Psoas muscle (tissue), 8 donors: Measurements from ENCODE around the gene ZNF580. TPM values are rescaled to one million over a fixed set of nuclear protein-coding genes. Genes with fewer than 3 reads are reported as not detected.

Source experiments
- ATAC-seq, 4 donors: fragments of 200-7000 bp; cut with Tn5 transposase; one replicate each; pipeline ENCODE4 v1.9.1; 2020; ENCODE audit warnings: moderate library complexity in 3 of 4, mild to moderate bottlenecking in 2 of 4
- DNase-seq, 2 donors: peaks; one replicate each; pipeline ENCODE4 v3.0.0-alpha.2; 2020
- H3K27ac ChIP-seq: fragments of 200-600 bp; one replicate; pipeline ENCODE4 v1.8.0; 2022
- H3K27me3 ChIP-seq, 3 donors: fragments of 200-600 bp in 1 of 3; one replicate each; pipeline versions ENCODE4 v1.6.1 to v1.8.0; 2013 to 2022; ENCODE audit warnings: low read length in 2 of 3, mild to moderate bottlenecking in 2 of 3, moderate library complexity in 1 of 3; ENCODE audit not compliant: insufficient read depth in 3 of 3
- H3K36me3 ChIP-seq, 2 donors: fragments of 200-600 bp in 1 of 2; one replicate each; pipeline versions ENCODE4 v1.6.1 to v1.8.0; 2013 to 2022; ENCODE audit warnings: low read depth in 1 of 2, mild to moderate bottlenecking in 1 of 2, moderate library complexity in 1 of 2; ENCODE audit not compliant: insufficient read depth in 1 of 2
- H3K4me1 ChIP-seq: fragments of 200-600 bp; one replicate; pipeline ENCODE4 v1.8.0; 2022
- H3K4me3 ChIP-seq: fragments of 200-600 bp; one replicate; pipeline ENCODE4 v1.8.0; 2022; ENCODE audit warnings: mild to moderate bottlenecking
- H3K9me3 ChIP-seq: fragments of 200-600 bp; one replicate; pipeline ENCODE4 v1.8.0; 2022
- CTCF ChIP-seq: fragments of 200-600 bp; IDR thresholded peaks from one replicate; pipeline ENCODE4 v1.8.0; 2022; ENCODE audit warnings: antibody characterized with exemption
- WGBS, 3 donors: extraction: QIAGEN DNeasy Blood & Tissue Kit; methylation state at CpG; one replicate each; pipeline versions ENCODE4 v1.1.6 to v1.1.7; 2013; 5-methylcytosine and 5-hydroxymethylcytosine counted together
- intact Hi-C, 2 donors: fragments of 100-400 bp; cut with DNase I; formaldehyde crosslinking; loops; one replicate each; pipeline versions ENCODE4 v1.11.0 to v1.14.2; 2022
- polyA plus RNA-seq, 3 donors: library from polyadenylated mRNA; stranded (reverse); fragments of 200-250 nt; gene quantifications; one replicate each; pipeline ENCODE4 v1.2.3, GENCODE V29; 2013
- total RNA-seq, 4 donors: library from RNA; stranded (reverse); fragmentation: NEBNext Ultra II Directional in 2 of 4; extraction: Animal tissue kit (Norgen Biotek cat#: 25700) in 2 of 4; gene quantifications; one replicate each; pipeline versions ENCODE4 v1.2.1 to v1.2.4, GENCODE V29; 2021 to 2023
- donor health status: healthy with polysubstance abuse.
- donor health status: DM: no; HTN: no; CAD: no; lungs with moderate emphysema.
- donor health status: Bipolar disorder and iron deficiency.
- donor health status: healthy.
- donor health status: DM: yes; HTN: yes; CAD: no.
- donor health status: DM: no; HTN: no; CAD: no.
- donor health status: DM: no; HTN: no; CAD: no.
- donor health status: DM: yes; HTN: yes; CAD: no.

Gene ZNF580
- total and polyA plus RNA-seq, 7 donors = 5.9 to 21.1 (median 13.5) TPM

GRCh38 chr19:55677572-55678028, 36.8 kb downstream of the ZNF580 start:
- intact Hi-C loops = no loop called here
- WGBS, 3 donors = 62 to 64% (median 63%) methylated on average over 6 of the region's 6 CpGs
- Histone ChIP-seq H3K9me3 (no peaks in the 10 kb centered on the region), H3K27me3 (no peaks in the 10 kb centered on the region), H3K27ac (no peak overlapping the region), H3K4me3 (no peak overlapping the region), H3K36me3 (peaks cover 6 to 62% of the 10 kb centered on the region in 2 donors), H3K4me1 (peaks cover 30% of the 10 kb centered on the region)
- no peak for DNase-seq
- no peak for ATAC-seq
- TF ChIP-seq CTCF = no peak

- no peaks in the 10 kb centered on the region for H3K27me3 ChIP-seq
- DNase-seq (peak in 1 of 2 donors; percentile 67), ATAC-seq (no peak)
- H3K9me3 ChIP-seq = no peaks in the 10 kb centered on the region
- no peak for TF ChIP-seq CTCF
- peaks cover 6 to 66% of the 10 kb centered on the region in 2 donors for H3K36me3 ChIP-seq
- no peak overlapping the region for H3K27ac ChIP-seq
- intact Hi-C loops = no loop called here
- 83 to 89% (median 86%) methylated on average over 21 of the region's 21 CpGs for WGBS, 3 donors
- peaks cover 30% of the 10 kb centered on the region for H3K4me1 ChIP-seq
- no peak overlapping the region for H3K4me3 ChIP-seq
Measured at GRCh38 chr19:55678121-55678671, 37.4 kb downstream of the ZNF580 start.

DNA sequence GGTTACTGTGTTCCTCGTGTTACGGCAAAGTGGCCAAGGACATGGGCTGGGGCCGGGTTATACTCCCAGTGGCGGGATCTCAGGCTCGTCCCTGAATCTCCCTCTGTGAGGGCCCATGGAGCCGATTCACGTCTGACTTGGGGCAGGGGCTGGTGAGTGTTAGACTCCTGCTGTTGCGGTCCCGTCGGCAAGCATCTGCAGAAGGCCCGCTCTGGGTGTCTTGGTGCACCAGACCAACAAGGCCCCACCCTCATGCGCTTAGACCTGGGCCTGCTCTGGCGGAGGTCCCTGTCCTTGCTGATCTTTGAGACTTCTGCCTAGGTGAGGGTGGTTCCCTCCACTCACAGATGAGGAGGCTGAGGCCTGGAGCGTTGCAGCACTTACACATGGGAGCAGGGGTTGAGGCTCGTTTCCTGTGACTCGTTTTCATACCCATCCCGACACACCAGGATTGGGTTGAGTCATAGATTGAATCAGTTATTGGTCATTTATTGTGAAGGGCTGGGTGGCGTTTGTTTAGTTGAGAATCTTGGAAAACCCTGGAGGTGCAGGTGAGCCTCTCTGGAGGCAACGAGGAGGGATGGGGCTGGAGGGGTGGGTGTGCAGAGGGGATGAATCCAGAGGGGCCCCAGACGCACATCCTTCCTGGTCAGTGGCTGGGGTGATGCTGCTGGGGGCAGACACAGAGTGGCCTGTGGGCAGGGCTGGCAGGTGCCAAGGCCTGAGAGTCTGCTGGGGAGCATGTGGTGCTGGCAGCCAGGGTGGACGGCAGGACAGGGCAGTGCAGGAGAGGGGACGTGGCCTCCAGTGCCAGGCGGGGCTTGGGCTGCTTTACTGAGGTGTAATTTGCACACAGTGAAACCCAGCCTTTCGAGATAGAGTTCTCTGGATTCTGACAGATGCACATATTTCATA, 38.8 kb downstream of the ZNF580 start:
- intact Hi-C loops = no loop called here
- no peak for TF ChIP-seq CTCF
- peaks cover 26% of the 10 kb centered on the region for H3K4me1 ChIP-seq
- H3K27me3 ChIP-seq = no peaks in the 10 kb centered on the region
- 83 to 84% (median 84%) methylated on average over 24 of the region's 24 CpGs for WGBS, 3 donors
- ATAC-seq (no peak), DNase-seq (no peak)
- no peaks in the 10 kb centered on the region for H3K9me3 ChIP-seq
- no peak overlapping the region for H3K27ac ChIP-seq
- H3K4me3 ChIP-seq = no peak overlapping the region
- peaks cover 6 to 69% of the 10 kb centered on the region in 2 donors for H3K36me3 ChIP-seq

- H3K4me3 ChIP-seq = no peak overlapping the region
- peaks cover 25% of the 10 kb centered on the region for H3K4me1 ChIP-seq
- ATAC-seq = no peak
- H3K9me3 ChIP-seq = no peaks in the 10 kb centered on the region
- DNase-seq = no peak
- no peaks in the 10 kb centered on the region for H3K27me3 ChIP-seq
- H3K27ac ChIP-seq = no peak overlapping the region
- no peak for TF ChIP-seq CTCF
- intact Hi-C loops = no loop called here
- peaks cover 6 to 79% of the 10 kb centered on the region in 2 donors for H3K36me3 ChIP-seq
- 88 to 92% (median 90%) methylated on average over 20 of the region's 20 CpGs for WGBS, 3 donors
Measured at GRCh38 chr19:55680339-55681130, 39.7 kb downstream of the ZNF580 start.
